ENCODE measurements around the gene RLIM.
"Not testable (repeated sequence)": the region's sequence is repeated elsewhere in the genome, so short reads cannot be mapped to it uniquely, and the experiment has no call there.

RLIM gene, protein sequence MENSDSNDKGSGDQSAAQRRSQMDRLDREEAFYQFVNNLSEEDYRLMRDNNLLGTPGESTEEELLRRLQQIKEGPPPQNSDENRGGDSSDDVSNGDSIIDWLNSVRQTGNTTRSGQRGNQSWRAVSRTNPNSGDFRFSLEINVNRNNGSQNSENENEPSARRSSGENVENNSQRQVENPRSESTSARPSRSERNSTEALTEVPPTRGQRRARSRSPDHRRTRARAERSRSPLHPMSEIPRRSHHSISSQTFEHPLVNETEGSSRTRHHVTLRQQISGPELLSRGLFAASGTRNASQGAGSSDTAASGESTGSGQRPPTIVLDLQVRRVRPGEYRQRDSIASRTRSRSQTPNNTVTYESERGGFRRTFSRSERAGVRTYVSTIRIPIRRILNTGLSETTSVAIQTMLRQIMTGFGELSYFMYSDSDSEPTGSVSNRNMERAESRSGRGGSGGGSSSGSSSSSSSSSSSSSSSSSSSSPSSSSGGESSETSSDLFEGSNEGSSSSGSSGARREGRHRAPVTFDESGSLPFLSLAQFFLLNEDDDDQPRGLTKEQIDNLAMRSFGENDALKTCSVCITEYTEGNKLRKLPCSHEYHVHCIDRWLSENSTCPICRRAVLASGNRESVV

DNA sequence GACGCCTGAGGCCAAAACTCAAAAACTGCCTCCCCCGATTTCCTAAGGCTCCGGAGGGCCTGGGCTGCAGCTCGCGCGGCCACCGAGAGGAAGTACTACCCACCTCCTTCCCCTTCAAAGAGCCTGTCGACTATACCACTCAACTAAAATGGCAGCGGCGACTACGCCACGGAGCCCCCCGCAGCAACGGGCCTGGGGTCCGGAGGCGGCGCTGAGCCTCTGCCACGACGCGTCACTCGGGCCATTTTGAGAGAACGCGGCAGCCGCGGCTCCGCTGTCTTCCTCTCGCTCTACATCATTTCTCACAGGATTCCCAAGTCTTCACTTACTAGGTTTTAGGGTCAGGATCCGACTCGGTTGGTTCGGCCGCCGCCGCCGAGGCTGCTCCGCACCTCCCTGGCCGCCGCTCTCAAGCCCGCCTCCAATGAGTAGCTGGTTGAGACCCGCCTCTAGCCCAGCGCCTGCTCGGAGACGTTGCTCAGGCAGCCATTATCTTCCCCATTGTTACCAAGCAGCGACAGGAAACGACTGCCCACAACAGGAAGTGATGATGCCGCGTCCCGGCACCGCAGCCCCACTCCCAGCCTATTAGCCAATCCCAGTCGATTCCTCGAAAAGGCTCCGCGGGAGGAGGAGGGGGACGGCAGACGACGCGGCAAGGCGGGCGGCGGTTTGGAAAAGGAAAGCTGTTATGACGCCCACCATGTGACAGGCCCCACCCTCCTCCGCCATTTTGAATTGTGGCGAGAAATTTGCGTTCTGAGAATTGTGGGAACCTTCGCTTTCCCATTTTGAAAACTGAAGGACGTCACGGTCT lies at the start of gene RLIM:
Gene RLIM, minus strand, starts transcription at position 532 of the 817 bp plus-strand sequence. CDS start 18,647 bp downstream, outside the sequence.
- DNase-seq = peak; percentile 94

- no peak for DNase-seq
These were observed 41.8 kb upstream of the RLIM start for GRCh38 chrX:74656079-74656745.

DNA sequence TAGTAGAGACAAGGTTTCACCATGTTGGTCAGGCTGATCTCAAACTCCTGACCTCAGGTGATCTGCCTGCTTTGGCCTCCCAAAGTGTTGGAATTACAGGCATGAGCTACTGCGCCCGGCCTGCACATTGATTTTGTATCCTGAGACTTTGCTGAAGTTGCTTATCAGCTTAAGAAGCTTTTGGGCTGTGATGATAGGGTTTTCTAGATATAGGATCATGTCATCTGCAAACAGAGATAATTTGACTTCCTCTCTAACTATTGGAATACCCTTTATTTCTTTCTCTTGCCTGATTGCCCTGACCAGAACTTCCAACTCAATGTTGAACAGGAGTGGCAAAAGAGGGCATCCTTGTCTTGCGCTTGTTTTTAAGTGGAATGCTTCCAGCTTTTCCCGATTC lies 40.5 kb upstream of the RLIM start:
- DNase-seq = not testable (repeated sequence)

GRCh38 chrX:74636749-74637314 lies 22.4 kb upstream of the RLIM start:
- DNase-seq = no peak

DNA sequence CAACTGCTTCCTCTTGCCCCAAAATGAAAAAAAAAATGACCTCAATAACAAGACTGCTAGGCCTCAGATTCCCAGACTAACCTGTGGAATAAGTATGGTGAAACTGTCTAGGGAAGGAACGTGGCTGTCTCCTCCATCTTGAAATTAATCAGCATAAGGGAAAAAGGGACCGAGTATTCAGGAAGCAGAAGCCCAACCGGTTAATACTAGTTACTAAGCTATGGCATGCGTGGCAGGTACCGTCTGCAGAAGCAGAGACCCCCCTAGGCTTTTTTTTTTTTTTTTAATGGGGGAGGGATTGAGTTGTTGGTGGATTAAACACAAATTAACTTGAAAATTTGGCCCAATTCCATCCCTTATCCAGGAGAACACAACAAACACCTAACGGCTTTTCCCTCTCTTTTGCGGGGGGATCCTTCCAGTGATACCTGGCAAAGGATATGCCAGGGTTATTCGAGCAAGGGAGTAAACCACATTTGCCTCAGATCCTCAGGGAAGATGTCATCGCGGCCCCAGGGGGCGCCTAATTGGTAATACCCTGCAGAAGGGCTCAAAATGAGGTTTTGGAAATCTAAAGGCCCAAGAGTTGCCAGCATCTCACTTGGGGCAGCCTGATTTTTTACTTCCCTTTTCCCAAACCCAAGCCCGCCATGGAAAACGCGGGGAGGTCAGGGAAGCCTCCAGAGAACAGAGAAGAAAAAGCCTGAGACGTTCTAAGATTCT lies 893 bp downstream of the RLIM start:
- DNase-seq = peak; percentile 10

DNA sequence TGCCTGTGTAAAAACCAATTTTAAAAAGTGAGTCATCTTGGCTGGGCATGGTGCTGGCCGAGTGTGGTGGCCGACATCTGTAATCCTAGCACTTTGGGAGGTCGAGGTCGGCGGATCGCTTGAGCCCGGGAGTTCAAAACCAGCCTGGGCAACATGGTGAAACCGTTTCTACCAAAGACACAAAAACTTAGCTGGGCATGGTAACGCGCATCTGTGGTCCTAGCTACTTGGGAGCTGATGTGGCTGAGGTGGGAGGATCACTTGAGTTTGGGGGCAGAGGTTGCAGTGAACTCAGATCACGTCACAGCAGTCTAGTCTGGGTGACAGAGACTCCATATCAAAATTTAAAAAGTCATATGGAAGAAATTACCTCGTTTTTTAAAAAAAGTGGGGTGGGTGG lies 7.6 kb downstream of the RLIM start:
- DNase-seq = no peak

- no peak for DNase-seq
These were observed 8.1 kb downstream of the RLIM start for GRCh38 chrX:74606342-74606741.

DNA sequence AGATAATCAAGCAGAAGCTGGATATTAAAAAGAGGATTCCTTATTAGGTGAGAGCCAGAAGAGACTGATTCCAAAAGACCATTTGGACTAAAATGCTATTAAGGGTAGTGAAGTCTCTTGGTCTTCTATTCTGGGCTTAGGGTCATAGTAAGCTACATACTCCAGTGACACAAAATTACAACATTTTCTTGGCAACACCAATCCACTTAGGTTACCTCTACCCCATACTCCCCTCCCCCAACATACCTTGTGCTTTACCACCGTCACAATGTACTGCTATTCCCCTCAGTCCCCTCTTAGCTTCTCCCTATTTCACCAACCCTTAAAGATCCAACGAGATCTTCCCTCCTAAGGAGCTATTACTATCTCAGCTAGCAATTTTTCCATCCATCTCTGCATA lies 11.4 kb downstream of the RLIM start:
- DNase-seq = no peak

DNA sequence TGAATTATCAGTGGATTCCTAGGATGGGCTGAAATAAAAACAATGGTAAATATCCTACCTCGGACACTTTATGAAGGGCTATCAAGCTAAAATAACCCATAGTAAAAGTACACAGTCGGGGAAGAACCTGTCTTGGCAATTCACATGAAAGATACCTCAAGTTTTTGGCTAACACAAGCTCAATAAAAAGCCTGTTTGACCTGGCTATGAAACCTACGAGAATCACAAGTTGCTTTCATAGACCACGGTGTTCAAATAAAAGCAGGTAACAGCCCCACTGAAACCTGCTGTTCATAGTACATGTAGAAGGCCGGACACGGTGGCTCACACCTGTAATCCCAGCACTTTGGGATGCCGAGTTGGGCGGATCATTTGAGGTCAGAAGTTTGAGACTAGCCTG lies 12.3 kb downstream of the RLIM start:
- no peak for DNase-seq

DNA sequence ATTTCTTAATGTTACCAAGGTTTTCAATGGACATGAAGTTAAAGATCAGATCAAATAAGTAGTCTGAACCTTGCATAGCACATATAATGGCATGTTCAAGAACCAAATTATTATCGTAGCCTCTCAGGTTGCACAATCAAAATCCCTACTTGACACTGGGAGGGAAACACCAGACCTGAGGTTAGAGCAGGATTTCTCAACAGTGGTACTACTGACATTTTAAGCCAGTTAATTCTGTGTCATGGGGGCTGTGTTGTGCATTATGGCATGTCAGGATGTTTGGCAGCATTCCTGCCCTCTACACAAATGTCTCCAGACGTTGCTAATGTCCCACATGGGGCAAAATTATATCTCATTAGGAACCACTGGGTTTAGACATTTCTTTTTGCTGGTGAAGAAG lies 20.8 kb downstream of the RLIM start:
- DNase-seq = no peak

GRCh38 chrX:74585766-74586165 lies 28.7 kb downstream of the RLIM start:
- DNase-seq = no peak

GRCh38 chrX:74579597-74580198 lies 34.7 kb downstream of the RLIM start:
- no peak for DNase-seq

- no peak for DNase-seq
These were observed 36.3 kb downstream of the RLIM start for GRCh38 chrX:74578137-74578536.

GRCh38 chrX:74557378-74557777 lies 57.0 kb downstream of the RLIM start:
- no peak for DNase-seq

DNA sequence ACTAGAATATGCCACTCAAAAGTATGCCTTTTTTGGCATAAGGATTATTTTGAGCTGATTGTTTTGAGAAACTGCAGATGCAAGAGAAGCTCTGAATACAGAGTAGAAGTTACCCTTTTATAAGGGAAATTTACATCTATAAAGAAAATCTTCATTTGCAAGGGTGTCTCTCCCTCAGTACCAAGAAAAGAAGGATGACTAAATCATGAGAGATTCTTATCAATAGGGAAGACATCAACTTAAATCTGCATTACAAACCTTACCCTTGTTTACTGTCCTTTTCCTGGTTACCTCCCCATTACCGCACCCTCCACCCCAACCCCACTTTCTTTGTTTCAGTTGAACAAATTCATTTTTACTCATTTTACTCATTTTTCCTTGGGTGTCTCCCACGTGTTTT lies 62.5 kb downstream of the RLIM start:
- DNase-seq = no peak

DNA sequence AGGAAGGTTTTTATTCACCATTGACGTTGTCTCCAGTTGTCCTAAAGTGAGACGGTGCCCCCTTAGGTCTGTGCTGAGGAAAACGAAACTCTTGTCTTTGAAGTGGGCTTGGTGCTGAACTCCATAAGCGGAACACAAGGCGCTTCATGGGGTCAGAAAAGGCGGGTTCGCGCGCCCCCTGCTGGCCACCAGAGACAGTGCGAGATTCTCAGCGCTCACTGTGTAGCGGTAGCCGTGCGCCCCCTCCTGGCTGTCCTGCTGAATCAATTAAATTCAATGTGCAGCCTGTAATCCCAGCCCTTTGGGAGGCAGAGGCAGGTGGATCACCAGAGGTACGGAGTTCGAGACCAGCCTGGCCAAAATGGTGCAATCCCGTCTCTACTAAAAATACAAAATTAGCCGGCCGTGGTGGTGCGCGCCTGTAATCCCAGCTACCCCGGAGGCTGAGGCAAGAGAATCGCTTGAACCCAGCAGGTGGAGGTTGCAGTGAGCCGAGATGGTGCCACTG lies 64.1 kb downstream of the RLIM start:
- peak; percentile 84 for DNase-seq

- DNase-seq = no peak
These were observed 67.4 kb downstream of the RLIM start for GRCh38 chrX:74546984-74547383.

GRCh38 chrX:74545880-74546523 lies 68.4 kb downstream of the RLIM start:
- no peak for DNase-seq

DNA sequence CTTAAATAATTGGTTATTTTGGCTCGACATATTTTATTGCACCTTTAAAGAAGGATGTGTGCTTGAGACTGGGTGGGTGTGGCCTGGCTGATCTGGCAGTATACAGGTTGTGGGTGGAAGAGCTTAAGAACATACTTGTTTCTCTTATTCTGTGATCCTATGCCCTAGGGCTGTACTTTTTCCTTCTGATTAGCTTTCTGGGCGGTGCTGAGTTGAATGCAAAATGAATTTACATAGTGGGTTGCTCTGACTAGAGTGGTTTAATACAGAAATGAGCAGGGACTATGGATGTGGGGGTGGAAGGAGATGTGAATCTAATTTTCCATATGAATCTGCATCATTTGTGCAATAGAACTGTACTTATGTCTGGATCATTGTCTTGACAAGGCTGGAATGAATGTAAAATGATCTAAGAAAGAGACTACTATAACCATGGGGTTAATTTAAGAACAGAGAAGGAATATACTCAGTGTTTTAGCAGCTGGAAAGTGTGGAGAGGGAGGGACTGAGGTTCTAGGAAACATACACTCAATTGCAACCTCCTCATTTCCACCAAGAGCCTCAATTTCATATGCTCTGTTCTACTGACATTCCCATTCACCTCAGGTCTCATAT lies 73.7 kb downstream of the RLIM start:
- DNase-seq = no peak

DNA sequence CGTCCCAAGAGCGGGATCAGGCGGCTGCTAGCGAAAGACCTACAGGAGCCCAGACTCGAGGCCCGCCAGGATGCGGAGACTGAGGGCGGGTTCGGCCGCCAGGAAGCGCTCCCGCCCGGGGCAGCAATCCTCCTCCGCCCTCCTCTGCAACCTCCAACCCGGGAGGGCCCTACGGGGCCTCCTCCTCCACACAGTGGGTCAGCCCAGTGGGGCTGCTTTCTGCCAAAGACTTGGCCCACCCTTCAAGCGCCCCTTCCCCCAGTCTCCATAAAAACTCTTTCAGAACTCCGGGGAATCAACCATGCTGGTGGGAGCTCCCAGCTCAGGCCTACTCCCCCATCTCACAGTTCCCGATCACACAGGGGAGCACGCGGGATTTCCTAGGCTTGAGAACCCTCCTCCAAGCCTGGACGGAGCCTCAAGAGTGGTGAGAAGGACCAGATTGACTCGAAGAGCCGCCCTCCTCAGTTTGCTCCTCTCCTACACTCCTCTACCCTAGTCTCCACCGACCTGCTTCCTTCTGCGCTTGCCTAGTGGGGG lies 77.5 kb downstream of the RLIM start:
- no peak for DNase-seq
